ENCODE data around the gene CACNA2D4.

CACNA2D4 gene

DNA sequence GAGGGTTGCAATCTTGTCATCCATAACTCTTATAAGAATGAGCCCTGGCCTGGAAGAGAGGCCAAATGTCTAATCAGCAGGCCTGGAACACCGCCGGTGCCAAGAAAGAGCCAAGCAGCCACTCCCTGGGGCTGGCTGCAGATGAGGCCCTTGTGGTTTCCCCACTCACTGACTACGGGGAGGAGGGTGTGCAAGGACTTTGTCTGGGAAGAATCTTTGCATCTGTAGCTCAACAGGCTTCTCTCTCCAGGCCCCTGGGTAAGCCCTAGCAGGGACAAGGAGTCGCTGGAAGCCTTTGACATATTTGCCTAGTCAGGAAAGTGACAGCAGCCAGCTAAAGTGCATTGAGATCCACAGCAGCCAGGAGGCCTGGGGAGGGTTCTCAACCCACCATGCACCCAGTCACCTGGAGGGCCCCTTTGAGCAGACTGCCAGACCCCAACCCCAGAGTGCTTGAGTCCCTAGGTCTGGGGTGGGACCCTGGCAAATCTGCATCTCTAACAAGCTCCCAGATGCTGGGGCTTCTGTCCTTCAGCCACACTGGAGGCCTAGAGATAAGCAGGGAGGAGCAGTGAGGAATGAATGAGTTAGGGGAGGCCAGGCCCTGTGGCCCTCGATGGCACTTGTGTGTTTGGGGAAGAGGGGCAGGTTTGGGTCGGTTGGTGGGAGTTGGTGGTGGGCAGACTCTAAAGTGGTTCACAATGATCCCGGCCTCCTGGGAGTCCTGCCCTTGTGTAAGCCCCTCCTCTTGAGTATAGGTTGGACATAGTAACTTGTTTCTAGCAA, 112.0 kb downstream of the CACNA2D4 start:
- no peak for DNase-seq (ENCODE audit: low read depth in 1 of 2, low spot score in 1 of 2)

DNA sequence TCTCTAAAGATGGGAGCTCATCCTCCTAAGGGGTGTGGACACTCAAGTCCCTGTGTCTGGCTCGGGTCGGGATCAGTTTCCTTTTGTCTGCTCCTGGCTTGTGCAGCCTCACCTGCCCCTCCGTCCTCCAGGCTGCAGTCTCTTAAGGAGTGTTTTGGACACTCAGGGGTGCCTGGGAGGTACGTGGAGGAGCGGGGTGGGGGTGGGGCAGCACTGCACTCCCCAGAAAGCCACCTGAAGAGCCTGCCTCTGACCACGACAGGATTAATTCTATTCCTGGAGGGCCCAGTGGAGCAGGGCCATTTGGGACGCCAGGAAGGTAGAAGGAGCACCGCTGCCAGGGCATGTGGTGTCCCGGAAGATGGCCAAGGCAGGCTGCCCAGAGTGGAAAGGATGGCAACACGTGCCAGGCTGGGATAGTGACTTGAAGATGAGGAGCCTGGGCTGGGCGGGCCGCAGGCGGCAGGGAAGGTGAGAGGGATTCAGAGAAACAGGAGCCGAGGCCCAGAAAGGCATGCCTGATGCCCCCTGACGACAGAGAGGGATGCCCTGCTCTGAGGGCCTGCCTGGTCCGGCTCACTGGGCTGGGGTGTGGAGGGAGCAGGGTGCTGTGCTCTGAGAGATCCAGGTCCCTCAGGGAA, 112.9 kb downstream of the CACNA2D4 start:
- no peak for DNase-seq (ENCODE audit: low read depth in 1 of 2, low spot score in 1 of 2)

DNA sequence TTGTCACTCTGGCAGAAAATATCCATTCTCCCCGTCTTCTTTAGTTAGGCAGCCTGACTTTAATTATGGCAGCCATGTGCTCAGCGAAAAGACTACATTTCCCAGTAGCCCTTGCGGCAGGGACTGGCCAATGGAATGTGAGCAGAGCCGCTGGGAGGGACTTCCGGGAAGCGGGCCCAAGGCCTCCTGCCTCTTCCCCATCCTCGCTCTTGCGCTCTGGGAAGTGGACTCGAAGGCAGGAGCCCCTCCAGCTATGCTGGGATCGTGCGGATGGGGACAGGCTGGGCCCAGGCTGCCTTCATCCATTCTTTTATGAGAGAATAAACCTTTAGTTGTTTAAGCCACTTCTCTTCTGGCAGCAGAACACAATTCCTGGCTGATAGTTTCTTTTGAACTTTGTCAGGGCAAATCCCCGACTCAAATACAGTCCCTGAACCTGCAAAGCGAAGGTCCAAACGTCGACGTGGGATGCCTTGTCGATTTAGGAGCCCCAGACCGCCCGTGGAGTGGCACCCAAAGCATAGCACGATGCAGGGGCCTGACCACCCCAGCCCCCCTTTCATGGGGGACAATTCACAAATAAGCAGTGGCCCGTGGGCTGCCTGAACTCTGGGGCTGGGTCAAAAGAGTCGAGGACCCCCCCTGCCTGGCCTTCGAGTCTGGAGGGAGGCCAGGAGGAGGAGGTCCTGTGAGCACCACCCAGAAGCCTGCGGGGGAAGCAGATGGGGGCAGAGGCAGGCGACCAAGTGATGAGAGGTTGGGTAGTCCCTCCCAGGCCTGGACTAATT, 113.7 kb downstream of the CACNA2D4 start:
- DNase-seq (ENCODE audit: low read depth in 1 of 2, low spot score in 1 of 2), result peak; percentile 61 to 86

DNA sequence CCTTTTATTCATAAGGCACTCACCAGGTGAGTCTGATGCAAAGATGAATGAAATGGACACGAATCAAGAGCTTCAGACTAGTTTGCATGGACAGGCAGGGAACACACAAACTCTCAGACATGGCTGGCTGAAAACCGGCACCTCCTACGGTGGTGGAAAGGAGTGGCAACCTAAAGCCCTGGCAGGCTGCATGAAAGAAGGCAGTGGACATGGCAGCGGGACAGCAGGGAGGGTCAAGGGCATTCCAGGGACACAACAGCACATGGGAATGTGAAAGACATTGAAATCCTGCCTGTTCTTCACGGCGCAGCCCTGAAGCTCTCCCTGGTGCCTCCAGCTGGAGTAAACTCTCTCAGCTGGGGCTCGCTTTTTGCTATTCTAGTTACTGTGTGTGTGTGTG, 114.7 kb downstream of the CACNA2D4 start:
- no peak for DNase-seq (ENCODE audit: low read depth in 1 of 2, low spot score in 1 of 2)

DNA sequence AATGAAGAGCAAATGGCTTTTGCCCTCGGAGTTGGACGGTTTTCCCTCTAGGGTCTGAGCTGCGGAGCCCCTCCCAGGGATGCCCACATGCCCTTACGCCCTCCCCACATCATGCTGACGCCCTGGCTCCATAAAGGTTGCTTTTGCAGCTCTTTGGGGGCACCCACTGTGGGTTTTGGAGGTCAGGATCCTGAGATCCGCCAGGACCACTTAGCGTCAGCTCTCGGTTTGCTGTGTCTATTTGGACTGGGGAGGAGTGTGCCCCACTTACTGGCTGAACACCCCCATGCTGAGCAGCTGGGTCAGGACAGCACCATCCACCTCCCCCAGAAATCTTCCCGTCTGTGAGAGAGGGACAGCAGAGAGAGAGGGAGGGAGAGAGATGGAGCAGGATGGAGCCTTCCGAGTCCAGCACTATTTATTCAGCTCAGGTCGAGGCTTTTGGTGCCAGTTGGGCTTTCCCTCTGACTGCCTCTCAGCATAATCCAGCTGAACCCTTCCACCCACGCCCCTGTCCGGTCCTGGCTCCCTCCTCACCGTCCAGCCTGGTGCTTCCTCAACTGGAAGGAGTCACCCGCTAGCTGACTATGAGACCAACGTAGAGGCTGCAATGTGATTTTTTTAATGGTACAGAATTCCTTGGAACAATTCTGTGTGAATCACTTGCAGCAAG, 117.0 kb downstream of the CACNA2D4 start:
- no peak for DNase-seq (ENCODE audit: low read depth in 1 of 2, low spot score in 1 of 2)

DNA sequence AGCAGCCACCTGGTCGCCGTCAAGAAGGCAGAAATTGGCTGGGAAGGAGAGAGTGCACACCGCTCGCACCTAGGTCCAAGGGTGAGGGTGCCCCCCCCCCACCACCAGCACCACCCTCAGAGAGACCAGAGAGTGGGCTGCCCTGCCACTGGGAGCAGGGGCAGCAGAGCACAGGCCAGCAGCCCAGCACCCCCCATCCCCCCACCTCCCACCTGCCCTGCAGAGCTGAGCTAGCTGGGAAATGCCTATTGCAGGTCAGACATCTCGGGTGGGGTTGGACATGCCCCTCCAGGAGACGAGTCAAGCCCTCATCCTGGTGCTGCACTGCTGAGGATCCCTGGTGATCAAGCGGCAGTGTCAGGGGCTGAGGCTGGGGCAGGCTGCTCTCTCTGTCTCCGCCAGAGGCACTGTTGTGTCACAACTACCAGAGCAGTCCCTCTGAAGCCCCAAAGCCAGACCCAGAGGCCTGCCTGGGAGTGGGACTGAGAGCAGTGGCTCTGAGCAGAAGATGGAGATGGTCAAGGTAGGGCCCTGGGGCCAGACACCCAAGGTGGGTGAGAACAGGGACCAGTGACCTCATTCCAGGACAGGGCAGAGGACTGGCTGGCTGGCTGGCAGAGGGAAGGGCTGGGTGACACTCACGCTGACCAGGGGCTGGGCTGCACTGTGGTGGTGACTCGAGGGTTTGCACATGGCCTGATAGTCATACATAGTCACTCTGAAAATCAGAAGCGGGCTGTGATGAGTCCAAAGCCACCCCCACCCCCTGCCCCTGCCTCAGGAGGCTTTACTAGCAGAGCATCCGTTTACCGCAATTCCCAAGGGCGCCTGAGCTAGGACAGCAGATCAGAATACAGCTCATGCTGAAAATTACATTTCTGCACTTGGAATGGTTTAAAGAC, 117.8 kb downstream of the CACNA2D4 start:
- DNase-seq (ENCODE audit: low read depth in 1 of 2, low spot score in 1 of 2), result no peak

DNA sequence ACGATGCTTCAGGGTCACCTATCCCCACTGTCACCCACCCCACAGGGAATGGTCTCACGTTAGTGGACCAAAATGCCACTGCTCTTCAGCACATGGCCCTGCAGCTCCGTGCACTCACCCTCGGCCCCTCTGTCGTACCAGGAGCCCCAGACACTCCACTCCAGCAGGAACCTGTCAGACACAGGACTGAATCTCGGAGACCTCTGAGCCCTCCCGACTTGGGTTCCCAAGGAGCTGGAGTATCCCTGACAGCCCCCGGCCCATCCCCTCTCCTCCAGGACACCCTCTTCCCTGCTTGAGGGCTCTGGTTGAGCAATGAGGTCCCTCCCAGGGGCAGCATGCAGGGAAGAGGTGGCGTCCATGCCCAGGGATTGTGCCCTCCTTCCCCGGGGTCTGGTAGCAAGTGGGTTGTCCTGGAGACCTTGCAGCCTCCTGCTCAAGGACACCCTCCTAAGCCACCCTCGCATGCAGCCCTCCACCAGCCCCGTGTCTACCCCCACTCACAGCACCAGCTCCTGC, 118.5 kb downstream of the CACNA2D4 start:
- no peak for DNase-seq (ENCODE audit: low read depth in 1 of 2, low spot score in 1 of 2)

DNA sequence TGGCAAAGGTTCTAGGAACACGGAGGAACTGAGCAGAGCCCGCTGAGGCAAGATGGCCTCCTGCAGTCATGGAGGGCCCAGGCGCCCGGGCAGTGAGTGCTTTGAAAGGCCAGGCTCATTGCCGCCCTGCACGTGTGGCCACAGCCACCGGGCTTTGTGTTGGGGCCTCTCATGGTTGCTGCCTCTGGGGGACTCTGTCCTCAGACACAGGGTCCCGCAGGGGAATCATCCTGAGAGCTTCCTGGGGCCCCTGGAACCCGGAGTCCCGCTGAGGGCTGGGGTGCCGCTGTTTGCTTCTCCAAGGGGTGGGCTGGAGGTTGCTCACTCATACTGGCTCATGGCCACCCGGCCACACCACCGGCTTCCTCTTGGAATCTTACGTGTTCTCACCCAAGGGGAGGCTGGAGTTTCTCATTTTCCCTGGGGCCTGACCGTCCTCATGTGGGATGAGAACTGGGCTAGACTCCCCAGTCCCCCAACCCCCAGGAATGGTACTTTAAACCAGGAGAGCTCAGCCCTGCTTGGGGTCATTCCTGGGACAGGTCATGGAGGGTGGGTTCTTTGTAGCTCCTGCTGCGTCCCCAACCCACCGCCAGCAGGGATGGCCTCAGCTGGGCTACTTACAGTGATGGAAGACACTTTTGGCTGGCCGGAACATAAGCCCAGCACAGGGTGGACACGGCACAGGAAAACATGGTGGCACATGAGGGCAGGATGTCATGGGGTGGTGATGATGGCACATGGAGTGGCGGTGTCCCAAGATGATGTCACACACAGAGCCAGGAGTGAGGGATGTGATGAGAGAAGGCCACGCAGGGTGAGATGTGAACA, 119.2 kb downstream of the CACNA2D4 start:
- no peak for DNase-seq (ENCODE audit: low read depth in 1 of 2, low spot score in 1 of 2)

DNA sequence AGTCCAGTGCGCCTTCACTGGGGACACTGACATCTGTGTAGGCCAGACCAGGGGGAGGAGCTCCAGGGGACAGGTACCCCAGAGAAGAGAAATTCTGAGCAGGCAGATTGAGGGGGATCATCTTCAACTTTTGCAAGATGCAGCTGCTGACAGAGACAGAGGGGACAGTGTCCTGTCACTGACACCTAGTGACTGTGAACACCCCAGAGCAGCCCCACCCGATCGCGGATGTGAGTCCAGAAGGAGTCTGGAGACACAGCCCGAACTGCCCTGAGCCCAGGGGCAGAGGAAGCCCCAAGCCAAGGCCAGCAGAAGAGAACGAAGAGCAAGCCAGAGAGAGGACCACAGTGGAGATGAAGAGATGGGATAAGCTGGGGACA, 119.8 kb downstream of the CACNA2D4 start:
- no peak for DNase-seq (ENCODE audit: low read depth in 1 of 2, low spot score in 1 of 2)

DNA sequence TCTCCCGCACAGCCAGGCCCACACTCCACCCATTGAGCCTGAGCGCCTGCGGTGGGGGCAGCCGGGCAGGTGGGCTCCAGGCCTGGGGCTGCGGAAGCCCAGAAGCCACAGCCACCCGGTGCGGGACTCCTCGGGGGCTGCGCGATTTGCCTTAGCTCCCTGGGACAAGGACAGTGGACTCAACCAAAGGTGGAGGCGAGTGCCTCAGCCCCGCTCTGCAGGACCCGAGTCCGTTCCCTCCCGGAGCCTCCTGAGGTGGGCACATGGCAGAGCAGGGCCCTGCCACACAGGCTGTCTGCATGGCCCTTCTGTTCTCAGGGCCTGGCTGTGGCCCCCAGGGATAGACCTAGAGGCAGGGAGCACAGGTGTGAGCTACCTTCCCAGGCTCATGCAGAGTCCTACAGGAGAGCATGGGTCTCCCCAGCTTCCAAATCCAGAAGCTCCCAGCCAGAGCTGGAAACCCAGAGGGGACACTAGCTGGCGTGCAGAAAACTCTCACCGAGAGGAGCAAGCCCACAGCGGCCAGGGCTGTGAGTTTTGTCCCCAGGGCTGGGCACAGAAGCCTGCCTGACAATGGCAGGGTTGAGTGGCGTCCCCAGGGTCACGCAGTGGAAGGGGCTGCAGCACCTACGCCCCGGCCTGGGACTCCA, 120.3 kb downstream of the CACNA2D4 start:
- DNase-seq (ENCODE audit: low read depth in 1 of 2, low spot score in 1 of 2), result no peak

DNA sequence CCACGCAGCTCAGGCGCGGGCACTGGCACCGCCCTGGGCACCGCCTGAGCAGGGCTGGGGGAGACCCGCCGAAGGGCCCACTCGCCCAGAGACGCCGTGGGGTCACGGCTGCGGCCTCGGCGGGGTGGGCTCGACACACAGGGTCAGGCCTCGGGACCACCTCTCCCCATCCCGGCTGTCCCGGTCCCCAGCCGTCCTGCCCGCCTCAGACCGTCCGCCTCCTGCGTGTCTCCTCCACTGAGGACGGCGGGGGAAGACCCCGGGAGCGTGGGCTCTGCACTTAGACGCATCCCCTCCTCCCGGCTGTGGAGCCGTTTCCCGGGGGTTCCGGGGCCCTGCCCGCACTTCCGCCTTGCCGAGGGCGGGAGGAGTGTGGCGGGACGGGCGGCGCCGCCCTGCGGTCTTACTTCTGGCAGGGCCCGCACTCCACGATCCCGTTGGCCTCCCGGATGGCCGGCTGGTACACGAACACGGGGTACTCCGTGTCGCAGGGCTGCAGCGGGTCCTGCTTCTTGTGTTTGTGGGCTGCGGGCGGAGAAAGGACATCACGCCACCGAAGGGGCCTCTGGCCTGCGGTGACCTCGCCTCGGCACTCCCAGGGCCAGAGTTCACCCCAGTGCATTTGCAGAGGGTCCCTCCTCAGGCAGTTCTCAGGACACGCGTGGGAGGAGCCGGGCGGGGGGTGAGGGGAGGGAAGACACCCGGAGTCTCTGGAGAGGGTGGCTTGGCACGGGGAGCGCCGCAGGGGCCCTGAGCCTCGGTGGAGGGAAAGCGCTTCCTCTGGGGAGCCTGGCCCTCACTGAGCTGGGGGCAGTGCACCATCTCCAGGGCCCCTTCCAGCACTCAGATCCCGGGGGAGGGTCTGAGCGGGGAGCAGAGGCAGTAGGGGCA, 121.2 kb downstream of the CACNA2D4 start:
- DNase-seq (ENCODE audit: low read depth in 1 of 2, low spot score in 1 of 2), result peak; percentile 34 to 43

DNA sequence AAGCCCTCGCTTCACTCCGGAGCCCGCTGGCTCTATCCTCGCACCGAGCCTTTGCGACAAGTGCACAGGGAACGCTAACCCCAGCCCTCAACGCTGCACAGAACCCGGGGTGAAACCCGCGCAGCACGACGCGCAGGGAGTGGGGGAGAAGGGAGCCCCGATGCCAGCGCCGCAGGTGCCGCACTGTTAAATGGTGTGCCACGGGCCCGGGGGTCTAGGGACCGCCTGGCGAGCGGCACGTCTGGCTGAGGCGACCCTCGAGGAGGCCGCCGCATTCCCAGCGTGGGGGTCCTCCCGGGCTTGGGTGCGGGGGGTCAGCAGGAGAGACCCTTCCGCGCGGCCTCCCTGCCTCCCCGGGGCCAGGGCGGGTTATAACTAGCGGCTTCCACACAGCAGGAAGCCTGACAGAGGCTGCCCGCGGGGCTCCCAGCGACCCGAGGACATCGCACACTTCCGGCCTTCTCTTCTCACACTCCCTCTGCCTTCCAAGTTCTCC, 121.9 kb downstream of the CACNA2D4 start:
- peak in 1 of 2 donors; percentile 36 for DNase-seq (ENCODE audit: low read depth in 1 of 2, low spot score in 1 of 2)

DNA sequence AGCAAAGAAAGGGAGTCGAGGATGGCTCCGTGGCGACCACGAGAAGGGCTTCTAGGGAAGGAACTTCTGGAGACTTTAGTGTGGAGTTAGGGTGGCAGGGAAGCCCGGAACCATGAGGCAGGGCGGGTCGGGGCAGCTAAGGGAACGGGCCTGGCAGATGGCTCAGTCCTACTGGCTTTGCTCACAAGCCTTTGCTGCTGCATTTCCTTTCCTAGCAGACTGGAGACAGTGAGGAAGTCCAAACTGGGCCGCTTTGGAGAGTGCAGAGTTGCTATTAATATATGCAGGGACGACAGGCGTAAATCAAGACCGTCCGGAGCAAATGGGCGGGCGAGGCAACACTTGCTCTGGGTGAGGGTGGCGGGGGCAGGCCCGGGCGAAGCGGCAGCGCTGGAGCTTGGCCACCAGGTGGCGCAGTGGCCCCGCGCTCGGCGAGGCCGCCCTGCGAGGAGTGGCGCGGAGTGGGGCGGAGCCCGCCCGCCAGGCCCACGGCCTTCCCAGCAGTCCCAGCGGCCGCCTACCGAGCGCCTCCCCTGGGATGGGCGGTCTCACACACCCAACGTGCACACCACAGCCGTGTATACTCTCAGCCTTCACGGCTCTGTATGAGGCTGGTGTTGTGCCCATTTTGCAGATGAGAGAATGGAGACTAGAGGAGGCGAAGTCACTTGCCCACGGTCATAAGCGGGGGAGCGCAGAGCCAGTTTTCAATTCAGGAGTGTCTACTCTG, 122.5 kb downstream of the CACNA2D4 start:
- DNase-seq (ENCODE audit: low read depth in 1 of 2, low spot score in 1 of 2), result peak; percentile 90

DNA sequence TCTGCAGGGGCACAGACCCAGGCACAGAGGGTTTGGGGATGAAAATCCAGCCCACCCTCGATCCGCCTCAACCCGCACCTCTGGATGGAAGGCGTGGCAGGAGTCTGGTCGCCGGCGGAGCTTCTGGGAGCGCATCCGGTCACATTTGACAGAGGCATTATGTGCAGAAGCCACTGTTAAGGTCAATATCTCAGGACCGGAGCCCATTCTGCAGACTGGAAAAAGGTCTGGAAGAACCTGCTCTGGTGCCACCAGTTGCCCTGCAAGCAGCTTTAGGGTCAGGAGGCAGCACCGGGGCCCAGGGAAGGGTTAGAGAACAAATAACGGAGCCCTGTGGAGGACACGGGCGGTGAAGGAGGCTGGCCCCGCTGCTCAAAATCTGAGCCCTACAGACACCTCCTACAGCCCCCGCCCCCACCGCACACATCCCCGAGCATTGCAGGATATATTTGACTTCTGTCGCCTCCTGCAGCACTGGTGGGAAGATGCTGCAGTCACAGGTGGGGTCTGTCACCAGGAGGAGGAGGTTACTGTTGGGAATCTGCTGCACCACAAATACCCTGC, 123.1 kb downstream of the CACNA2D4 start:
- no peak for DNase-seq (ENCODE audit: low read depth in 1 of 2, low spot score in 1 of 2)

DNA sequence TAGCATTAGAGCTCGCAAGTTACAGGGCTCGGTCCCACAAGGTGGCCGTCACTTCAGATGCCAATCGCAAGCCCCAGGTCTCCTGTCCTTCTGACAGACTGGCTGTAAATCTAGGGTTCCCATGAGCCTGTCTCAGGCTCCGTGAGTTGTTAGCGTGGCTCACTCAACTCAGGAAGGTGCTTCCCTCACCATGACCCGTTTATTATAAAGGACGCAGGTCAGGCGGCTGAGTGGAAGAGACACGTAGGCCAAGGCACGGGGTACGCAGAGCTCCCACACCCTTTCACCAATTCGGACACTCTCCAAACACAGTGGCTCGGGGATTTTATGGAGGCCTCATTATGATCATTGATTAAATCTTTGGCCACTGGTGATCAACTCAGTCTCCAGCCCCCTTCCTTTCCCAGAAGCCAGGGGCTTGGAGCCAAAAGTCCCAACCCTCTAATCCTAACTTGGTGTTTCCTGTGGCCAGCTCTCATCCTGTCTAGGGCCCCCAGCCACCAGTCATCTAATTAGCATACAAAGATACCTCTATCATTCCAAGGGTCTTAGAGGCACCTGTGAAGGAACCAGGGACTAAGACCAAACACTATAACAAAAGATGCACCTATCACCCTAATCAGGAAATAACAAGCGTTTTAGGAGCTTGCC, 123.9 kb downstream of the CACNA2D4 start:
- no peak for DNase-seq (ENCODE audit: low read depth in 1 of 2, low spot score in 1 of 2)
